ENCODE results near the gene ELFN1. TPM values are rescaled to one million over a fixed set of nuclear protein-coding genes. Genes with fewer than 3 reads are reported as not detected.

Gene ELFN1
- total and polyA plus RNA-seq, 2 donors (not counting 3 experiments of a cell fraction or from before 2014, with no cell fraction given), result 0.37 to 1.0 TPM

- H3K27ac ChIP-seq (ENCODE audit: insufficient read depth, low read depth, low read length), result no peak overlapping the region
- ChIA-PET POLR2A (no interaction called here), CTCF (no interaction called here)
- TF ChIP-seq POLR2AphosphoS5 (IDR thresholded peaks at IDR 0.05; ENCODE audit: insufficient read depth, low read depth, low read length), result no peak
- no peak for TF ChIP-seq CTCF (IDR thresholded peaks at IDR 0.05; ENCODE audit: extremely low read depth in 1 of 2, insufficient read depth in 1 of 2, low read depth in 1 of 2, low read length in 2 of 2)
- TF ChIP-seq MYC (IDR thresholded peaks at IDR 0.05; ENCODE audit: low read depth, low read length), result no peak
- TF ChIP-seq GATA2 (IDR thresholded peaks at IDR 0.05; ENCODE audit: insufficient read depth, insufficient read length, low read depth, low read length), result no peak
- no peak for TF ChIP-seq MAX (IDR thresholded peaks at IDR 0.05; ENCODE audit: insufficient read depth, insufficient read length)
- no peak for TF ChIP-seq JUN (IDR thresholded peaks at IDR 0.05; ENCODE audit: borderline replicate concordance, insufficient read depth, insufficient read length, low read depth)
- dilution Hi-C loops (cut with MboI; ENCODE audit: extremely low pct_ligation_motif_present, low sequenced_read_pairs), result no loop called here
- peaks cover 3% of the 10 kb centered on the region for H3K9me3 ChIP-seq (replicated peaks; ENCODE audit: control insufficient read depth, insufficient read depth, low read length)
- no peaks in the 10 kb centered on the region for H3K79me2 ChIP-seq (ENCODE audit: control insufficient read depth, insufficient read depth, low read length)
- DNase-seq (ENCODE audit: low read depth, low spot score) (no peak), FAIRE-seq (no peak)
- no peak overlapping the region for H2AFZ ChIP-seq (ENCODE audit: low read depth, low read length)
- no peaks in the 10 kb centered on the region for H3K4me1 ChIP-seq (ENCODE audit: control insufficient read depth, extremely low read depth, insufficient read depth, low read length)
- H3K36me3 ChIP-seq (ENCODE audit: control insufficient read depth in 2 of 2, extremely low read depth in 1 of 2, insufficient read depth in 2 of 2, low read length in 2 of 2), result no peaks in the 10 kb centered on the region
- intact Hi-C loops (cut with micrococcal nuclease), result no loop called here
- BruUV-seq (replicated peaks), result no TSS peak
- no peak overlapping the region for H3K4me3 ChIP-seq (replicated peaks in 1 of 3; ENCODE audit: insufficient read depth in 1 of 3, low read depth in 1 of 3, low read length in 3 of 3)
- no peaks in the 10 kb centered on the region for H4K20me1 ChIP-seq (replicated peaks; ENCODE audit: control insufficient read depth, extremely low read depth, insufficient read depth, low read length)
- H3K9ac ChIP-seq (replicated peaks; ENCODE audit: extremely low read depth, insufficient read depth, low read length), result no peak overlapping the region
- no peak overlapping the region for H3K4me2 ChIP-seq (ENCODE audit: insufficient read depth, low read length)
- H3K9me1 ChIP-seq (replicated peaks; ENCODE audit: control insufficient read depth, extremely low read depth, insufficient read depth, low read length), result no peaks in the 10 kb centered on the region
- H3K27me3 ChIP-seq (ENCODE audit: control insufficient read depth in 2 of 2, insufficient read depth in 2 of 2, low read length in 2 of 2), result no peaks in the 10 kb centered on the region
Measured at GRCh38 chr7:1707756-1708595, 37.9 kb downstream of the ELFN1 start.

Data from endothelial cell of umbilical vein (primary cell).